Neuronal stem cell (in vitro differentiated cells): Measurements from ENCODE around the gene GBX1.
A peak's percentile ranks its signal among the peaks of the same experiment; 100 is the strongest.

Experiments
- DNase-seq: peaks from one replicate; pipeline ENCODE4 v3.0.0-alpha.2; 2013; ENCODE audit warnings: low spot score
- H2AFZ ChIP-seq: one replicate; pipeline ENCODE4 v1.6.1; 2013; ENCODE audit warnings: mild to moderate bottlenecking, low read length, inconsistent platforms
- H2AK5ac ChIP-seq: 2 replicates; pipeline ENCODE4 v1.6.1; 2013; ENCODE audit warnings: low read depth, mild to moderate bottlenecking, inconsistent platforms, low read length, moderate library complexity, mixed read lengths
- H2BK120ac ChIP-seq: 2 replicates; pipeline ENCODE4 v1.6.1; 2013; ENCODE audit warnings: low read depth, mild to moderate bottlenecking, inconsistent platforms, low read length, moderate library complexity, mixed read lengths
- H2BK12ac ChIP-seq: one replicate; pipeline ENCODE4 v1.6.1; 2013; ENCODE audit warnings: low read length, inconsistent platforms
- H2BK15ac ChIP-seq: 2 replicates; pipeline ENCODE4 v1.6.1; 2013; ENCODE audit warnings: mild to moderate bottlenecking, low read length, inconsistent platforms, mixed read lengths
- H2BK5ac ChIP-seq: one replicate; pipeline ENCODE4 v1.6.1; 2013; ENCODE audit warnings: inconsistent platforms, mild to moderate bottlenecking, low read length, moderate library complexity
- H3K14ac ChIP-seq: one replicate; pipeline ENCODE4 v1.6.1; 2013; ENCODE audit warnings: low read length, inconsistent platforms
- H3K18ac ChIP-seq: 2 replicates; pipeline ENCODE4 v1.6.1; 2013; ENCODE audit warnings: low read length, inconsistent platforms
- H3K23ac ChIP-seq: 2 replicates; pipeline ENCODE4 v1.6.1; 2013; ENCODE audit warnings: low read depth, mild to moderate bottlenecking, mixed read lengths, low read length, inconsistent platforms; ENCODE audit not compliant: poor library complexity
- H3K27ac ChIP-seq: replicated peaks from 3 replicates; pipeline ENCODE4 v1.5.1; 2013; ENCODE audit warnings: low read length, inconsistent platforms
- H3K27me3 ChIP-seq, 3 experiments: 2 replicates each; pipeline ENCODE4 v1.6.1; 2013; ENCODE audit warnings: low read length in 3 of 3, mild to moderate bottlenecking in 2 of 3, inconsistent platforms in 1 of 3, low read depth in 1 of 3, mixed read lengths in 1 of 3, moderate library complexity in 1 of 3; ENCODE audit not compliant: control insufficient read depth in 3 of 3, insufficient read depth in 3 of 3
- H3K36me3 ChIP-seq, 2 donors: replicated peaks in 1 of 2; 2 replicates each; pipeline ENCODE4 v1.6.1; 2013; ENCODE audit warnings: low read length in 2 of 2; ENCODE audit not compliant: control insufficient read depth in 2 of 2, insufficient read depth in 2 of 2
- H3K4ac ChIP-seq: 2 replicates; pipeline ENCODE4 v1.6.1; 2013; ENCODE audit warnings: inconsistent platforms, mild to moderate bottlenecking, low read length, moderate library complexity
- H3K4me1 ChIP-seq, 2 donors: 1 replicate in 1 of 2; 2 replicates in 1 of 2; pipeline ENCODE4 v1.6.1; 2013; ENCODE audit warnings: low read length in 2 of 2, low read depth in 1 of 2; ENCODE audit not compliant: control insufficient read depth in 2 of 2, insufficient read depth in 1 of 2
- H3K4me2 ChIP-seq: one replicate; pipeline ENCODE4 v1.6.1; 2013; ENCODE audit warnings: mild to moderate bottlenecking, low read length, inconsistent platforms; ENCODE audit not compliant: insufficient read depth, poor library complexity, severe bottlenecking
- H3K4me3 ChIP-seq, 2 donors: 2 replicates each; pipeline ENCODE4 v1.5.1; 2013; ENCODE audit warnings: low read length in 2 of 2, mild to moderate bottlenecking in 2 of 2, inconsistent platforms in 1 of 2, moderate library complexity in 1 of 2
- H3K79me1 ChIP-seq: one replicate; pipeline ENCODE4 v1.6.1; 2013; ENCODE audit warnings: low read depth, mild to moderate bottlenecking, inconsistent platforms, low read length, moderate library complexity
- H3K9ac ChIP-seq: one replicate; pipeline ENCODE4 v1.6.1; 2013; ENCODE audit warnings: mild to moderate bottlenecking, low read depth, low read length, inconsistent platforms; ENCODE audit not compliant: poor library complexity
- H3K9me3 ChIP-seq, 2 donors: replicated peaks in 1 of 2; 2 replicates each; pipeline versions ENCODE3 to v1.6.1; 2013; ENCODE audit warnings: low read length in 2 of 2, mild to moderate bottlenecking in 2 of 2, inconsistent platforms in 1 of 2, low read depth in 1 of 2, mixed read lengths in 1 of 2, moderate library complexity in 1 of 2; ENCODE audit not compliant: control insufficient read depth in 2 of 2, insufficient read depth in 1 of 2
- H4K8ac ChIP-seq: one replicate; pipeline ENCODE4 v1.6.1; 2013; ENCODE audit warnings: low read depth, mild to moderate bottlenecking, inconsistent platforms, low read length, moderate library complexity
- H4K91ac ChIP-seq: one replicate; pipeline ENCODE4 v1.6.1; 2013; ENCODE audit warnings: low read length, low read depth, mild to moderate bottlenecking, inconsistent platforms; ENCODE audit not compliant: poor library complexity
- WGBS, 2 donors: extraction: QIAGEN DNeasy Blood & Tissue Kit; methylation state at CpG; one replicate each; pipeline ENCODE4 v1.1.7; 2013; ENCODE audit warnings: missing lambda C conversion rate in 2 of 2, mixed read lengths in 1 of 2; ENCODE audit not compliant: insufficient read length in 2 of 2, insufficient replicate concordance in 1 of 2; ENCODE audit errors: extremely low coverage in 2 of 2; 5-methylcytosine and 5-hydroxymethylcytosine counted together

Gene GBX1

DNA sequence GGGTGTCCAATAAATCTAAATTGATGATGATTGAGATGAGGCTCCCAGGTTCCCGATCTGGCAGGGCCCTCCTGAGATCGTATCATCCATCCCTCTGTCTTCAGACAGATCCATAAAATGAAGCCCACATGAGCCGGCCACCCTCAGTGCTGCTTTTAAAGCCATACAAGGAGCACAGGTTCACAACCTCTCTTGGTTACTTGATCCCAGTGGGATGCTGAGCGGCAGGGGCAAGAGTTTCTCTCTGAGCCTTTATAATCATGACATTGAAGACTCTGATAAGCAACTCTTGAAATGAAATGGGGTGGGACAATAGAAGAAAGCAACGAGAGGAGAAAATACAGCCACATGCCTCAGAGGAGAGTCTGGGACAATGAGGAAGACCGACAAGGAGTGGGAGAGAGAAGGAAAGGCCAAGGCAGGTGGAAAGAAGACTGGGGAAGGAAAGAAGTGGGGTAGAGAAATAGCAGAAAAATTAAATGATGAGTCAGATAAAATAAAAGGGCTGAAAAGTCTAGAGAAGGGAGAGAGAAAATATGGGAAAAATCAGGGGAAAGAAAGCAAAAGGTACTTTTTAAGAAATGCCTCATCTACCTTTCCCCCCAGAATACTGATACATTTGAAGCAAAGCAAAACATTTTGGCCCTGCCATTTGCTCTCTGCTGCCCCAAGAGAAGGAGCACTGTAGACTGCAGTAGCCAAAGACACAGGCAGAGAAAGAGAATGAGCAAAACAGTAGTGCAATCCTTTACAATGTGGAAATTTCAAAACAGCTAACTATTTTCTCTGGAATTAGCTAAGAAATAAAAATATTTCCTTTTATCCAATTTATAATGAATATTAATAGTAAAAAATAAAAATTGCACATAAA, 14.6 kb downstream of the GBX1 start:
- Histone ChIP-seq H3K4ac (no peak overlapping the region), H2BK15ac (no peak overlapping the region), H3K23ac (no peak overlapping the region), H3K36me3 (no peaks in the 10 kb centered on the region), H2BK120ac (no peak overlapping the region), H2AFZ (no peak overlapping the region), H4K8ac (no peak overlapping the region), H3K14ac (no peak overlapping the region), H3K9ac (no peak overlapping the region), H3K4me2 (no peak overlapping the region), H2BK5ac (no peak overlapping the region), H3K27ac (no peak overlapping the region), H2AK5ac (no peak overlapping the region), H4K91ac (no peak overlapping the region), H3K27me3 (peaks cover 0 to 82% (median 0%) of the 10 kb centered on the region in 3 experiments), H3K4me1 (peaks cover 0 to 3% of the 10 kb centered on the region in 2 donors), H2BK12ac (no peak overlapping the region), H3K79me1 (no peaks in the 10 kb centered on the region), H3K18ac (no peak overlapping the region), H3K9me3 (no peaks in the 10 kb centered on the region), H3K4me3 (no peak overlapping the region)
- no peak for DNase-seq
- WGBS, 2 donors = no CpG with 5 or more reads among the region's 6 CpGs

GRCh38 chr7:151150388-151150787, 17.1 kb downstream of the GBX1 start:
- Histone ChIP-seq H3K23ac (no peak overlapping the region), H2BK15ac (no peak overlapping the region), H2AFZ (no peak overlapping the region), H3K9ac (no peak overlapping the region), H3K14ac (no peak overlapping the region), H2BK12ac (no peak overlapping the region), H2AK5ac (no peak overlapping the region), H2BK5ac (no peak overlapping the region), H3K18ac (no peak overlapping the region), H3K27ac (no peak overlapping the region), H3K4me2 (no peak overlapping the region), H3K79me1 (no peaks in the 10 kb centered on the region), H3K4me3 (no peak overlapping the region), H3K9me3 (no peaks in the 10 kb centered on the region), H3K27me3 (peaks cover 0 to 64% (median 0%) of the 10 kb centered on the region in 3 experiments), H3K4me1 (no peaks in the 10 kb centered on the region), H4K91ac (no peak overlapping the region), H3K36me3 (no peaks in the 10 kb centered on the region), H3K4ac (no peak overlapping the region), H2BK120ac (no peak overlapping the region), H4K8ac (no peak overlapping the region)
- DNase-seq = no peak
- WGBS, 2 donors = no CpG with 5 or more reads among the region's 3 CpGs

DNA sequence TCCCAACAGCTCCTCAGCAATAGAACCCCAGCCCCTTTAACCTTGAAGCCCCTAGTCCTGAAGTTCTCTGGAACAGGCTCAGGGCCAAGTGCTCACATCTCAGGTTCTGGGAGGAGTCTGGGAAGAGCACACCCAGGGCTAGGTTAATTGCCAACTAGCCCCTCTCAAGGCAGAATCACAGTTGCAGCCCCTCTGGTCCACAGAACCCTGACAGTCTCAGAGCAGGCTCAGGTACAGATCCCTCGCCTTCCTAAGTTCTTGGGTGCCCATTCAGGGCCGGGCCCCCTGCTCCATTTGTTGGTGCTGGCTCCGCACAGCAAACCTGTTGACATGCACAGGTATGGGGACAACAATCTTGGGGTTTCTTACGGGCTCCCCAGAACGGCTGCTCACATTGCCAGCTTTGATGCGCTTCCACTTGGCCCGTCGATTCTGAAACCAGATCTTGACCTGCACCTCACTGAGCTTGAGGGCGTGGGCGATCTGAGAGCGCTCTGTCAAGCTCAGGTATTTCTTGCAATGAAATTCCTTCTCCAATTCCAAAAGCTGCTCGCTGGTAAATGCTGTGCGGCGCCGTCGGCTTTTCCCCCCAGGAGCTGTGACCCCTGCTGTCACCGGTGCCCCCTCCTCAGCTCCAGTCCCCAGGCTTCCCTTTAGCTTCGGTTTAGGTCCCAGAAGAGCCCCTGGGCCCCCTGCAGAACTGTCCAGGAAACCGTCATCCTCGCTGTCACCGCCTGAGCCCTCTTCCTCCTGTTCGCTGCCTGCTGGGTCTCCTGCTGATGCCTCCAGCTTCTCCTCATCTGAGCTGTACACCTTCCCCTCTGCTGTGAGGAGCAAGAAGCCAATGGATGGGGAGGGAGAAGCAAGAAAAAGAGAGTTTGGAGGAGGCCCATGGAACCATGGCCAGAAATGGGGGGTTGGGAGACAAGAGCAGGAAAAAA, 18.9 kb downstream of the GBX1 start:
- Histone ChIP-seq H3K4me1 (no peaks in the 10 kb centered on the region), H3K9me3 (no peaks in the 10 kb centered on the region), H3K14ac (no peak overlapping the region), H3K18ac (no peak overlapping the region), H2BK120ac (no peak overlapping the region), H3K4me2 (no peak overlapping the region), H3K27ac (no peak overlapping the region), H3K79me1 (no peaks in the 10 kb centered on the region), H2AK5ac (no peak overlapping the region), H2BK5ac (no peak overlapping the region), H4K8ac (no peak overlapping the region), H3K4me3 (no peak overlapping the region), H2BK12ac (no peak overlapping the region), H3K4ac (no peak overlapping the region), H2BK15ac (no peak overlapping the region), H3K27me3 (peaks cover 0 to 50% (median 0%) of the 10 kb centered on the region in 3 experiments), H3K9ac (no peak overlapping the region), H3K23ac (peak overlapping the region; percentile 22), H2AFZ (no peak overlapping the region), H4K91ac (no peak overlapping the region), H3K36me3 (peaks cover 9 to 15% of the 10 kb centered on the region in 2 donors)
- no CpG with 5 or more reads among the region's 22 CpGs for WGBS, 2 donors
- no peak for DNase-seq

- Histone ChIP-seq H3K4ac (no peak overlapping the region), H2AFZ (no peak overlapping the region), H3K9me3 (no peaks in the 10 kb centered on the region), H3K79me1 (no peaks in the 10 kb centered on the region), H3K14ac (no peak overlapping the region), H2BK120ac (no peak overlapping the region), H4K8ac (no peak overlapping the region), H2BK5ac (no peak overlapping the region), H3K23ac (no peak overlapping the region), H3K4me1 (peaks cover 0 to 6% of the 10 kb centered on the region in 2 donors), H3K27ac (no peak overlapping the region), H3K18ac (no peak overlapping the region), H2BK12ac (no peak overlapping the region), H3K4me3 (no peak overlapping the region), H4K91ac (no peak overlapping the region), H3K36me3 (peaks cover 19 to 33% of the 10 kb centered on the region in 2 donors), H2AK5ac (no peak overlapping the region), H3K9ac (no peak overlapping the region), H3K4me2 (no peak overlapping the region), H2BK15ac (no peak overlapping the region), H3K27me3 (peaks cover 0 to 34% (median 0%) of the 10 kb centered on the region in 3 experiments)
- no CpG with 5 or more reads among the region's 3 CpGs for WGBS, 2 donors
- DNase-seq = no peak
Observed at GRCh38 chr7:151146761-151147160, 20.7 kb downstream of the GBX1 start.
